K562 (cell line): Measurements from ENCODE around the gene LHPP. TPM values are rescaled to one million over a fixed set of nuclear protein-coding genes. Genes with fewer than 3 reads are reported as not detected.

Source experiments
- ATAC-seq: fragments of 200-7000 bp; cut with Tn5 transposase; 3 replicates; pipeline ENCODE4 v1.9.1; 2020; ENCODE audit warnings: moderate library complexity
- BruUV-seq: library from RNA; stranded (reverse); fragments of 400-500 nt; replicated peaks from 2 replicates; lab custom pipeline; 2021; lab: Mats Ljungman, UMichigan
- CTCF ChIA-PET: fragments of 300-600 bp; formaldehyde crosslinking; extraction: SDS; loops from one replicate; lab custom pipeline; 2021; ENCODE audit warnings: low intra/inter-chr PET ratio; lab: Yijun Ruan, JAX
- POLR2A ChIA-PET: fragments of 300-600, 350-650 bp; sonication (Branson Sonifier 250); formaldehyde crosslinking; extraction: SDS; loops from one replicate; lab custom pipeline; 2021; ENCODE audit warnings: antibody characterized with exemption, inconsistent platforms; lab: Yijun Ruan, JAX
- DNase-seq, 4 experiments: peaks; one replicate each; pipeline versions ENCODE4 v3.0.0 to v3.0.0-alpha.2; 2011 to 2018; ENCODE audit warnings: low spot score in 3 of 4, mixed read lengths in 3 of 4; ENCODE audit errors: extremely low read depth in 1 of 4
- FAIRE-seq: peaks from 2 replicates; lab custom pipeline; 2011; peaks lifted over from hg19 to GRCh38; lab: Jason Lieb, UNC
- H2AFZ ChIP-seq: 2 replicates; pipeline ENCODE4 v1.6.0; 2011; ENCODE audit warnings: low read depth, low read length, control low read depth, inconsistent platforms
- H3K27ac ChIP-seq: fragments of 200-600 bp; 3 replicates; pipeline ENCODE4 v1.8.0; 2011; ENCODE audit warnings: low read depth, mild to moderate bottlenecking, control low read depth, inconsistent platforms, low read length, moderate library complexity, mixed read lengths; ENCODE audit errors: extremely low read depth
- H3K27me3 ChIP-seq, 2 experiments: fragments of 300-600 bp in 1 of 2; 2 replicates in 1 of 2; 3 replicates in 1 of 2; pipeline versions ENCODE4 v1.6.0 to v1.8.0; 2011; ENCODE audit warnings: inconsistent platforms in 2 of 2, low read length in 2 of 2, mild to moderate bottlenecking in 1 of 2, mixed read lengths in 1 of 2, moderate library complexity in 1 of 2; ENCODE audit not compliant: control insufficient read depth in 2 of 2, insufficient read depth in 2 of 2
- H3K36me3 ChIP-seq: fragments of 300-600 bp; 3 replicates; pipeline ENCODE4 v1.8.0; 2011; ENCODE audit warnings: mild to moderate bottlenecking, low read length, inconsistent platforms; ENCODE audit not compliant: control insufficient read depth, insufficient read depth
- H3K4me1 ChIP-seq, 2 experiments: fragments of 200-600 bp in 1 of 2; replicated peaks in 1 of 2; 2 replicates in 1 of 2; 3 replicates in 1 of 2; pipeline versions ENCODE4 v1.5.1 to v1.8.0; 2011; ENCODE audit warnings: inconsistent platforms in 2 of 2, low read length in 2 of 2, mild to moderate bottlenecking in 1 of 2, mixed read lengths in 1 of 2, moderate library complexity in 1 of 2; ENCODE audit not compliant: control insufficient read depth in 2 of 2, insufficient read depth in 2 of 2
- H3K4me2 ChIP-seq: 2 replicates; pipeline ENCODE4 v1.6.1; 2011; ENCODE audit warnings: low read length, control low read depth, inconsistent platforms, mixed read lengths; ENCODE audit not compliant: insufficient read depth
- H3K4me3 ChIP-seq: fragments of 200-600 bp; sonication (generic), shearing (Covaris generic); 2 replicates; pipeline ENCODE4 v1.5.1; 2016; ENCODE audit warnings: control low read depth, inconsistent platforms
- H3K79me2 ChIP-seq: fragments of 200-600 bp; 3 replicates; pipeline ENCODE4 v1.8.0; 2011; ENCODE audit warnings: low read length, inconsistent platforms; ENCODE audit not compliant: control insufficient read depth, insufficient read depth
- H3K9ac ChIP-seq, 2 experiments: 2 replicates each; pipeline versions ENCODE4 v1.6.0 to v1.6.1; 2011; ENCODE audit warnings: low read depth in 2 of 2, low read length in 2 of 2, control low read depth in 1 of 2, inconsistent platforms in 1 of 2, mild to moderate bottlenecking in 1 of 2, mixed read lengths in 1 of 2; ENCODE audit not compliant: insufficient read depth in 1 of 2
- H3K9me1 ChIP-seq: one replicate; pipeline ENCODE4 v1.6.0; 2011; ENCODE audit warnings: inconsistent platforms, mild to moderate bottlenecking, low read length, moderate library complexity; ENCODE audit not compliant: control insufficient read depth, insufficient read depth
- H3K9me3 ChIP-seq: replicated peaks from 2 replicates; pipeline ENCODE4 v1.5.1; 2011; ENCODE audit warnings: low read depth, low read length, inconsistent platforms; ENCODE audit not compliant: control insufficient read depth, insufficient read depth
- H4K20me1 ChIP-seq: replicated peaks from 2 replicates; pipeline ENCODE4 v1.6.1; 2011; ENCODE audit warnings: low read length, inconsistent platforms, mixed read lengths; ENCODE audit not compliant: control insufficient read depth, insufficient read depth
- HNRNPUL1 ChIP-seq: fragments of 200-400 bp; formaldehyde crosslinking; IDR thresholded peaks from 2 replicates; pipeline ENCODE4 v1.6.1; 2017; ENCODE audit warnings: low read length
- NONO ChIP-seq, 2 experiments: fragments of 200-400 bp in 1 of 2; fragments of 450-650 bp in 1 of 2; formaldehyde crosslinking in 1 of 2; IDR thresholded peaks; 2 replicates each; pipeline ENCODE4 v1.6.1; 2017; ENCODE audit warnings: low read depth in 2 of 2, mild to moderate bottlenecking in 2 of 2, moderate library complexity in 2 of 2, low read length in 1 of 2
- RNF219 ChIP-seq: fragments of 250-450 bp; sonication (Bioruptor Pico); IDR thresholded peaks from 2 replicates; pipeline ENCODE4 v1.5.0; 2022; ENCODE audit warnings: mild to moderate bottlenecking
- ZBTB34 ChIP-seq: fragments of 250-450 bp; sonication (Bioruptor Pico); IDR thresholded peaks from 2 replicates; pipeline ENCODE4 v1.8.0; 2021; ENCODE audit warnings: mild to moderate bottlenecking, moderate library complexity
- ZNF398 ChIP-seq: fragments of 250-450 bp; sonication (Bioruptor Pico); IDR thresholded peaks from 2 replicates; pipeline ENCODE4 v1.8.0; 2021; ENCODE audit warnings: moderate library complexity, mild to moderate bottlenecking, inconsistent platforms
- WGBS: fragments of 100-300 bp; shearing (Covaris generic); methylation state at CpG from one replicate; pipeline ENCODE4 v1.1.6; 2016; ENCODE audit warnings: low coverage, mixed read lengths; ENCODE audit not compliant: insufficient coverage; ENCODE audit errors: missing lambda C conversion rate; 5-methylcytosine and 5-hydroxymethylcytosine counted together
- in situ Hi-C: fragments of 300-500 bp; cut with MboI; formaldehyde crosslinking; loops from 4 replicates; pipeline ENCODE4 v1.15.0; 2018; ENCODE audit warnings: inconsistent platforms, mixed read lengths
- intact Hi-C: fragments of 100-400 bp; cut with micrococcal nuclease; formaldehyde crosslinking; loops from 2 replicates; pipeline ENCODE4 v1.14.2; 2022
- polyA plus RNA-seq, 8 experiments: library from polyadenylated mRNA; depleted of rRNA in 4 of 8; stranded (reverse) in 5 of 8; unstranded in 3 of 8; fragments of >200 nt; fragmentation: Nextera tagmentation in 2 of 8; fragmentation: Illumina TruSeq in 1 of 8; extraction: Ambion mirVana in 2 of 8; extraction: Trizol in 1 of 8; gene quantifications; 2 replicates each; pipeline versions ENCODE4 v1.2.1 to v1.2.3, GENCODE V29; 2011 to 2014; ENCODE audit warnings: inconsistent platforms in 1 of 8, missing spikeins in 1 of 8
- total RNA-seq, 7 experiments: library from RNA; depleted of rRNA in 6 of 7; stranded (reverse); fragments of >200 nt in 6 of 7; fragmentation: Illumina TruSeq in 2 of 7; extraction: Trizol in 2 of 7; gene quantifications; 2 replicates each; pipeline versions ENCODE4 v1.2.1 to v1.2.3, GENCODE V29; 2011 to 2021; ENCODE audit warnings: low replicate concordance in 1 of 7

LHPP gene
- total and polyA plus RNA-seq, 9 of the 15 experiments (the other 6 are each of a cell fraction or from before 2014, with no cell fraction given): 0.34 to 7.4 (median 3.0) TPM

- Histone ChIP-seq H4K20me1 (no peaks in the 10 kb centered on the region; the same call in 1 of the 2 replicates), H2AFZ (no peak overlapping the region)
- in situ Hi-C loops: no loop called here
- TF ChIP-seq RNF219 (CRISPR knock-in tag) (no peak), NONO (IDR thresholded peaks at IDR 0.05; ENCODE audit: low read depth in 2 of 2, low read length in 1 of 2) (no peak), HNRNPUL1 (no peak), ZNF398 (no peak), ZBTB34 (CRISPR knock-in tag) (no peak)
- TF ChIP-seq, all 486 proteins: peak for 0
- Histone ChIP-seq H3K27ac (no peak overlapping the region), H3K4me1 (peaks cover 4 to 56% of the 10 kb centered on the region in 2 experiments; a peak in 4 of 5 replicates), H3K4me3 (no peak overlapping the region), H3K36me3 (peaks cover 7% of the 10 kb centered on the region; the same call in 1 of the 3 replicates), H3K4me2 (no peak overlapping the region), H3K79me2 (no peaks in the 10 kb centered on the region), H3K9ac (peak overlapping the region in 1 of 2 experiments; percentile 26; a peak in 1 of 4 replicates), H3K9me3 (no peaks in the 10 kb centered on the region), H3K9me1 (no peaks in the 10 kb centered on the region), H3K27me3 (no peaks in the 10 kb centered on the region)
- intact Hi-C loops: no loop called here
- no peak for DNase-seq
- 90% methylated on average over 12 of the region's 31 CpGs for WGBS
- no TSS peak for BruUV-seq
- no peak for ATAC-seq
- ChIA-PET POLR2A (interaction anchor here (0.7 kb wide), 1 partner anchor 96 kb away, joined by 3 read pairs; no protein-coding TSS in a partner anchor), CTCF (no interaction called here)
- FAIRE-seq: no peak
These were observed 161.4 kb downstream of the LHPP start for GRCh38 chr10:124622866-124623536.
